Right renal cortex interstitium (tissue), 3 donors: ENCODE data around the gene CENPP. TPM values are rescaled to one million over a fixed set of nuclear protein-coding genes. Genes with fewer than 3 reads are reported as not detected.
A peak's percentile ranks its signal among the peaks of the same experiment; 100 is the strongest.

ENCODE experiments used
- DNase-seq, 3 donors: peaks; one replicate each; pipeline ENCODE4 v3.0.0-alpha.2; 2013; ENCODE audit warnings: low read depth in 3 of 3, low spot score in 2 of 3
- polyA plus RNA-seq, 3 donors: library from polyadenylated mRNA; unstranded; fragments of 120-200 nt; gene quantifications; one replicate each; pipeline ENCODE4 v1.2.1, GENCODE V29; 2013; ENCODE audit not compliant: insufficient read length in 3 of 3

The CENPP gene
- polyA plus RNA-seq, 3 donors, result 5.7 to 7.7 (median 6.3) TPM

DNA sequence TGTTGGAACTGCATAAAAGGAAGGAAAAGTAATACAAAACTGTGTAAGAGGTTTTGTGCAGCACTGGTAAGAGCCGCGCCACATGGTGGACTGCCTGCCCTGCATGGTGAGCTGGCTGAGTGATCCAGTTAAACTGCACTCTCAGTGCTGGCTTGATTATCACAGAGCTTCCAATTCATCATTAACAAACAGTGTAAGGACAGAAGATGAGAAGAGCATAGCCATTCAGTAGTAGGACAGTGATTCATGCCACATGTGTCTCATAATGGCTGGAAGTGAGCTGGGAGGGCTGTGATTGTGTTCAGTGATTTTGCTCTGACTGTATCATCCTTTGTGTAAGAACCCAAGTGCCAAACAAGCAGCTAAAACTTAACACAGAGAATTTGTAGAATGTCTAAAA, 142.5 kb downstream of the CENPP start:
- DNase-seq, result no peak

DNA sequence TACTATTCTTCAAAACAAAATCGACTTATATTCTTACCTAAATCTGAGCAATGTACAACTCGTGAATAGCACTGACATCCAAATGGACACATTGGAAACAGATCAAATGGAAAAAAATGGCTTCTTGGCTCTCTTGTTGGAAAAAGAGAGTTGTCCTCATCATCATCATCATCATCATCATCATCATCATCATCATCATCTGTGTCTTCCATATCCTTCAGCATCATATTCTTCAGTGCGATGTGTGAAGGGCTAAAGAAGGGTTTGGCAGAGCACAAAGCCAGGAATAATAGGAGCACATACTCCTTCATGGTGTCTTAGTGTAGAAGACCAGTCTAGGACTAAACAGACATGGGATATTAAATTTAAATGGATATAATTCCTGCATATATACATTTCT, 148.8 kb downstream of the CENPP start:
- no peak for DNase-seq

DNA sequence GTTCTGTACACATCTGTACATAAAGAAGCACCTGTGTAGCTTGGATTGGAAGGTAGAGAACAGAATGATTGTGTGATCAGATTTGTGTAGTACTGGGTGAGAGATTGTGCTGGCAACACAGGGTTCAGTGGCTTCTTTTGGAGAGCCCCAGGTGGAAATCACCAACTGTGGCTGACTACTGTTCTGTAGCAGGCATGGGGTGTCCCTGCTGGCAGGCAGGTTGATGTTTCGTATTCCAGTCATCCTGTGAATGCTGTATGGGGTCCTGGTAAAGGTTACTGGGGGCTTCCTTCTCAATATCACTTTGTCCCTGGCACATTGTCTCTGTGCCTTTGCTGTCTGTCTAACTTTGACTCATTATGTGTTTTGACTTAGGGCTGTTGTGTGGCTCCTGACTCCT, 151.2 kb downstream of the CENPP start:
- no peak for DNase-seq

DNA sequence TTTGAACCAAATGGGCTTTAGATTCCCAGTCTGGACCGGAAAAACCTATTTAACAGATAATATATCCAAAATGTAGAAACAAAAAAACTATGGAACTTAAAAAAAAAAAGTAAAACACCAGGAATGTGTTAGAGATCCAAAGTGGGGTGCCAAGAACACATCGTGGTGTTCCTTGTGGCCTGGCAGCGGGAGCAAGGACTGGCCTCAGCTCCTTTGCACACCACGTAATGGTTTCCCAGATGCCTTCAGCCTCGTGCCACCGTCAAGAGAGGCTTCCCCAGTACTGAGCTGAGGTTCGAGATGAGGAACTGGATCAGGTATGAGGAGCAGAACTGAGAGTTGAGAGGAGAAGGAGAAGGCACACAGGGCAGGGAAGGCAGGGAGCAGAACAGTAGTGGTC, 153.0 kb downstream of the CENPP start:
- DNase-seq, result no peak

DNA sequence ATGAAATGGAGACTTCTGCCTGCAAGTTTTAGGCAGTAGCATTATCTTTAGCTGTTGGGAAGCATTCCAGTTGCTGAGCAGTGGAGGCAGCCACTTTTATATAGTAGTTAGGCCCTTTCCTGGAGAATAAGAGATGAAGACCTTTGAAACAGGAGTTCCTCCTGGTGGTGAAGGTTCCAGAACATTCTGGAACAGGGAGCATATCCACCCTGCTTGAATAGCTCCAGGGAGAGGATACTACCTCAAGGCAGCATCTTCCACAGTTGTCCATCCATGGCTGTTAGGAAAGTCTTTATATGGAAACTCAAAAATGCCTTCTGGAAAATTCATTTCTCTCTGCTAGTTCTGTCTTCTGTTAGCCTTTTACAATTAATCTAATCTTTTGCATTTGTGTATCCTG, 153.6 kb downstream of the CENPP start:
- no peak for DNase-seq

DNA sequence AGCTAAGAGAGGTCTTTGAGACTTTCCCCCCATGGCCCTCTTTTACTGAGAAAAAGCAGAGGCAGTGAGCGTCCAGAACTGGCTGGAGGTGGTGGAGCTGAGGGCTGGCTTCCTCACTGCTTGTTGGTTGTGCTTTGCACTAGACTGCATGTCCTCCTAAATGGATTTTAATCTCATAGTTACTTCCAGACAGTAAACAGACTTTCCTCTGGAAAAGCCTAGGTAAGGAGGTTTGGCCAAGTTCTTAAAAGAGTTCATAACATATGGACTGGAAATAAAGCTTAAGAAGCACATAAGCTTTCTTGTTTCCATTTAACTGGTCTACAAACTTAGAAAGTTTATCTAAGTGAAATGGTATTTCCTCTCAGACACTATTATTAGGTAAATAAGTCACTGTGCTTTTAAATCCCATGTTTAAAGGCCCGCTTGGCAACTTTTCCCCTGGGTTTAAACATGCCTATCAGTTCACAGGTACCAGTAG, 154.6 kb downstream of the CENPP start:
- DNase-seq, result no peak

DNA sequence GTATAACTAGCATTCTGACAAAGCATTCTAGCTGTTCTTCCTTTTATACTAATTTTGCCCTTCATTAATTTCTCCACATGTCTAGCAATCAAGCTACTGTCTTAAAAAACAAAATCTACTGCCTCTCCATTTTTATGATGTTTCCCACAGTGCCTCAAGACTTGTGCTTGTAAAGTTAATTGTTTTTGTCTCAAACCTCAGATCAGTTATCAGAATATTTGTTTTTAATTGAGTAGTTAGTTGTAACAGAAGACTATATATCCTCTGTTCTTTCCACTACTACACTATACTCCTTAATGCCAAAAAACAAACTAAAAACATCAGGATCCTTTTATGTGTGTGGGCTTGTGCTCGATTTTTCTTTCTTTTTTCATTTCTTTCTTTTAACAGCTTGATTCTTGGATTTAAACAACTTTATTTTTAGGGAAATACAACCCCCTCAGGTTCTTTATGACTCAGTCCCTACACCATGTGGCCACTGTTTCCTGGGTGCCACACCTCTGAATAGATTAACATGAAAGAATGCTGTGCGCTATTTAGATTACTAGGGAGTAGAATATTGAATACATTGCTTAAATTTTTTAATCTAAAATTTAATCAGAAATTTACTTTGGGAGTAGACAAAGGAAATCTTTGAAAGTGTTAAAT, 155.4 kb downstream of the CENPP start:
- no peak for DNase-seq

DNA sequence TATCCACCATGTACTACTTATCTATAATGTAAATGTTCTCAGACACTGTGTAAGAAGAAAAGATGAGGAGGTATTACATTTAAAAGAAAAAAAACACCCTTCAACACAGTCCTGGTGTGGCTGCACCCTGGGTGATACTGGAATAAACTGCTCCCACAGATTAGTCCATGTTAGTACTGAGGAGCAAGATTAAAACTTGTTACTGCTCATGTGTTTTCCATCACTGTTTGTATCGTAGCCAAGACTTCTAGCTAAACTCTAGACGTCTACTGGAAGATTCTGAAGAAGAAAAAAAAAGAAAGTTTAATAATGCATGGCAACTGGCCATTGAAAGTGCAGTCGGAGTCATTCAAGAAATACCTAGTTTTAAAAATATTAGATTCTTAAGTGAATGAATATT, 156.6 kb downstream of the CENPP start, which contains the start of gene ASPN:
ASPN (minus strand) TSS at position 178 of the 400 bp plus-strand sequence.
- peak in 1 of 3 donors; percentile 54 for DNase-seq

DNA sequence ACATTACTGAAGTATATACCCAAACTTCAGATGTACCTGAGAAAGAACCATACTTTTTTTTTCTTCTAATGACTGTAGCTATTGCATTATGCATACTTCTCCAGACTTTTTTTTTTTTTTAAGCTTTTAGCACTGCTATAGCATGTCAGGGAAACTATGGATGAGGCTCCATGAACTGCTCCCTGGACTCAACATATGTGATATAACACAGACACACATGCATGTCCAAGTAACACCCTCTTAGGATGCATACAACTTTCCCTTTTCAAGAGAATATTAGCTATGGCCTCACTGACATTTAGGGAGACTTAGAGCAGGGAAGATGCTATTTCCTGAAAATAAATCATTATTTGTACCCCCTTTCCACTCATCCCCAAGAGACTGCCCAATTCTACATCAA, 157.1 kb downstream of the CENPP start:
- no peak for DNase-seq

DNA sequence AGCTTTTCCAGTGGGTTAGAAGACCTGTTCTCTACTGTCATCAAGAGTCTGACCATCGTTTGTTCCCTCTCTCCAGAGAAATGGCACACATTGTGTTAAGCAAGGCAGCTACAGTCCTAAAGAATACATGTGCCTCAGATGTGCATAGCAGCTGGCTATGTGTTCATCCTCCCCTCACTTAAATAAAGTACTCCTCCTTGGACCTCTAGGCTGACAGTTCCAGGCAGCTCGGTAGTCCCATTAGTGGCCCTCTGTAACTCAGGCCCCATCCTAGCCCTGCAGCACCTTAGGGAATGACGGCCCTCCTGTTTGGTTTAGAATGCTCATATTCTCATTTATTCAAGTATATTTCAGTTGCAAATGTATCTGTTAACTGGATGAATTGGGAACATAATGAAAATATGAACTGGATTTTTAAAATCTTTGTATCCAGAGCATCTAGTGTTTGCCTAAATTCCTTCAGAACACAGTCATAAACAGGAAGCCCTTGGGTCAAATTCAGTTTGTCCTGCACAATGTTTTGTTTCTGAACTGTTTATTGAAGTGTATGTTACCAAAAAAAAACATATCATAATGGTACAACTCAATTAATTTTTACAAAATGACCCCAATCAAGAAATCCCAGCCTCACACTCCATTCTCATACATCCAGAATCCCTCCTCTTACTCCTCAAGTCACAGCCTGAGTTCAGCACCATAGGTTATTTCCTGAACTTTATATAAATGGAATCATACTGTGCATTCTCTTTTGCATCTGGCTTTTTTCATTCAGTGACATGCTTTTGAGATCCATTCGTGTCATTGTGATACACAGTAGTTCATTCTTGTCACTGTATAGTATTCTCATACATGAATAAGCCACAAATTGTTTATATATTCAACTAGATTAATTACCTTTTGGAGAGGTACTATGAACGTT, 158.1 kb downstream of the CENPP start:
- no peak for DNase-seq

DNA sequence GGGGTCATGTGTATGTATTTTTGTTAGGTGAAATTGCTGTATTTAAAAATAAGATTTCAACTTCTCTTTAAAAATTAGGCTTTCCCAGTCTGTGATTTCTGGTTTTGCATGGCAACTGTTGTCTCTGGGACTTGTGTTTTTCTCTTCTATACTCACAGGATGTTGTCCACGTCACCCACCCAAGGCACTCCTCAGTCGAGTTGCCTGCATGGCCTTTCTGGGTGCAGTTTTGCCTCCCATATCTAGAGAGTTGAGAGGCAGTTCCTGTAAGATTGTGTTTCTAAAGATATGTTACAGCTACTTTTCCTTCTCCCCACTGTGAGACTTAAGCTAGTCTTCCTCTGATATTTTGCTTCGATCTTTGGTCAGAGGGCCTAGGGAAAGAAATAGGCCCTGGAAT, 158.8 kb downstream of the CENPP start:
- no peak for DNase-seq

DNA sequence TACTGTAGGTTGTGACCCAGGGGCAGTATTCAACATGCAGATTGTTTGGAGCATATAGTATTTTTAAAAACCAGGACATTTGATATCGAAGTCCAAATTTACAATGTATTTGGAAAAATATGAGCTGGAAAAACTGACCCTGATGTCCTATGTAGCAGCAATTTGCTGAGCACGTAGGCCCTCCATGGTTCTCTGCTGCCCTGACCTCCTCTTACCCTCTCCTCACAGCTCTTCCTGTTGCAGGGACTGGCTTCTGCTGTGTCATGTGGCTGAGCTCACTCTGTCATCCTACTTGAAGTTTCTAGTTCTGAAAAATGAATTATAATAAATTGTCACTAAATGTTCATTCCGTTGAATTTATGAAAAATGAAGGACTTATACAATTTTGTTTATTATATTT, 160.6 kb downstream of the CENPP start:
- DNase-seq, result no peak

DNA sequence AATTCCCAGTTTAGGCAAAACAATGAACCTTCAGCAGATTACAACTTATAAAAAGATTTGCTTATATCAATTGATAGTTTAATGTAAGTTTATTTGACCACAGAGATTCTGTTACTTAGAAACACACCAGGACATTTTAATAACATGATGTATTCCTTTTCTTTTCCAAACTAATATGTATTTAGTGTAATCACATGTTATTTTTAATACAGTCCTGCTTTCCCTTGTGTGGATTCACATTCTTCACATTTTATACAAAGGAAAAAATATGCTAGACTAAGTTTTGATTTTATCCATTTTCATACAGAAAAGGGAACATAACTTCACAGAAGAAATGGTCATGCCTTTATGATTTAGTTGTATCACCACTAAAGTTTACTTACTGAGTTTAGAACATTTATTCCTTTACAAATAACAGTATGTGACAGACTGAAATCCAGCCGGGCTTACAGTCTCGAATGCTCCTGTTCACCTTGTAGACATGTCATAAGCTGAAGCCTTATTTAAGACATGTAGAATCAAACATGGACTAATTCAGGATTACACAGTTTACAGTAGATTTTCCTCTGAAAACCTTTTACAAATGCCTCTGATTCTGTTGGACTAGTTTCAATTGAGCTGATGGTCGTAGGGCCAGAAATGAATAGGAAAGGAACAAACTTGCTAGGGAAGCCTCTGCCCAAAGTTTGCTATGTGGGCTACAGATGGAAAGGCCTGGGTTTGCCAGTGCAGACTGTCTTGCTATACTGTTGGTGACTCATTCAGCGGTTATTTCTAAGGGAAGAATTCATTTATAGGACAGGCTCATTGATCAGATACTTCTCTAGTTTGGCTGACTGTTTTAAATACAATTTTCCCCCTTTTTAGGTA, 163.2 kb downstream of the CENPP start:
- no peak for DNase-seq

DNA sequence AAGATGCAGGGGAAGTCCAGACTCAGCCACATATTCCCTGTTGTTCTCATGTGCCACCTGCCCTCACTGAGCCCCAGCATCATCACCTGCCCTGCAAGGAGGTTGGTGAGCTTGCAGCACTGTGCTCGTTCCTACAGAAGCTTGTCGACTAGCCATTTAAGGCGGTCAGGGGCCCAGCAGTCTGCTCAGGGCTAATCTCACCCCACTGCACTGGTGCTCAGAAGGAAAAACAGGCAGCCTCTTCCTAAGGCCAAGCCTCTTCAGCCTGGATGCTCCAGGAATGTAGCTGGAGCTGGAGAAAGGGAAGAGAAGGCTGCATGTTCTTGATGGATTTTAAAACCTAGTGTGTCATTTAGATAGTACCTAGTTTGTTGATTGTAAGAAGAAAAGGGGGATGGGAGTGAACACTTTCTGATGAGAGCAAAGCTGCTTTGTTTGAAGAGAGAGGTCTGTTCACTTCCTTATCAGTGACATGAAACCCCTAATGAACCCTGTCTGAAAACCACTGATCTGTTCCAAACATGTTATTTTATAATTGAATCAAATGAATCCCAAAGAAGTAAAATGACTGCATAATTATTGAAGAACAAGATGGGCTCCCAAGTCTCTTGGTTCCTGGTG, 167.1 kb downstream of the CENPP start:
- DNase-seq, result no peak

DNA sequence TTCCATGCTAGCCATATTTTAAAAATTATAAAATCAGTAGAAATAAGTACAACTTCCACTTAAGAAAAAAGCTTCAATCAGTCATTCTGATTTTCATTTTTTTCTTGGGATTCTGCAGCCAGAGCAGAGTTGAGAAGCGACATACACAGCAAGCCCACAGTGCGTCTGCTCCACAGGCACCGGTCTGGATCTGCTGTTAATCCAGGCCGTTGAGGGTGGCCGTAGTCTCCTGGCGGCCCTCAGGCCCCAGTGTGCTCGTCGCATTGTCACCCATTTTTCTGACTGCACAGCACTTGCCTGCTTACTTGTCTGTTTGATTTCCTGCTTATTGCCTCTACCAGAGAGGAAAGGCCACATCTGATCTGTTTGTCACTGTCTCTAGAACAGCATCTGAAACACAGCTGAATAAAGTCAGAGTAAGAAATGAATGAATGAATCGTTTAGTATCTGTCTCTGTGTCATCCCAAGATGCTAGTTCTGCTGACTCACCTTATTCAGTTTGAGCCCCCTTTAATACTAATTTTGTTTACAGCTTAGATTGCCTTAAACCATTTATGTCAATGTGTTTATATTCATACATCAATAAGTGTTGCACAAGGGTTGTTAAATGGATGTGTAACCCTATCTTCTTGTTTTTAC, 168.1 kb downstream of the CENPP start:
- no peak for DNase-seq

DNA sequence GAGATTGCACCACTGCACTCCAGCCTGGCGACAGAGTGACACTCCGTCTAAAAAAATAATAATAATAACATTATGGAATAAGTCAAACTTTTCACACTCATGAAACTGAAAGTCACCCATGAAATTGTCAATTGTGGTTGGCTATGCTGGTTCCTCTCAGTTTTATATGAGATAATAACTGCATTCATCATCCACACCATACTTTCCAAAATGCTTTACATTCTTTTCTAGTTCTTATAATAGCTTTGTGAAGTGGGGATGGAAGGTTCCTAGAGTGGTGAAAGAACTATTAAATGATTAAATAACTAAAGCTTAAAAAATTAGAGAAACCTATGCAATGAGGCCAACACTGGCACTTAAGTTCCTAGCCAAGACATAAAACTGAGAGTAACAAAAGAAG, 169.1 kb downstream of the CENPP start:
- no peak for DNase-seq

DNA sequence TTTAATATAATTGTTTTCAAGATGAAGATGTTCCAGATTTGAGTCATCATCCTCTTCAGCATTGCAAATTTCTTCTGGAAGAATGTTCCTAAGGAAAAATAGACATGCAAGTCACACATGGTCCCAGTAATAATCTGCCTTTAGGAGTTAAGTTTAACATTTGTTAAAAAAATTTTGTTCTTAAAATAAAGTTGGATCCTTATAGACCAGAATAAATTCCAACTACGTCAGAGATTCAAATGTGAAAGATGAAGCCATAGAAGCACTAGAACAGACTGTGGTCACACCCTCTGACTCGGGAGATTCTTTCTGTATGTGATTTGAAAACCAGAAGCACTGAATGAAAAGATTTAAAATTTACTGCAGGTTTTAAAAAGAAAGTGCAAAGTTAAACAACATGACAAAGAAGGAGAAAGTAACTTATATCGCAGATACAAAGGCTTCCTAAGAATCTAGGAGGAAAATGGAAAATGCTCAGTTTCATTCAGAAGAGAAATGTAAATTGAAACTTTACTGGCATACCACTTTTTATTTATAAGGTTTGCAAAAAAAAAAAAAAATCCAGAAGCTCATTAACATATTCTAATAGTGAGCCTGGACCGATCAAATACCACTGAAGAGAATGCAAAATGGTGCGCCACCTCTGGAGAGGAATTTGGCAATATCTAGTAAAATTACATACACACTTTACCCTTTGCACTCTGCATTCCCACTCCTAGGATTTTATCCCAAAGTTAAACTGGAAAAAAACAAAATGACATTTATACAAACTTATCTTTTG, 170.8 kb downstream of the CENPP start:
- DNase-seq, result no peak

DNA sequence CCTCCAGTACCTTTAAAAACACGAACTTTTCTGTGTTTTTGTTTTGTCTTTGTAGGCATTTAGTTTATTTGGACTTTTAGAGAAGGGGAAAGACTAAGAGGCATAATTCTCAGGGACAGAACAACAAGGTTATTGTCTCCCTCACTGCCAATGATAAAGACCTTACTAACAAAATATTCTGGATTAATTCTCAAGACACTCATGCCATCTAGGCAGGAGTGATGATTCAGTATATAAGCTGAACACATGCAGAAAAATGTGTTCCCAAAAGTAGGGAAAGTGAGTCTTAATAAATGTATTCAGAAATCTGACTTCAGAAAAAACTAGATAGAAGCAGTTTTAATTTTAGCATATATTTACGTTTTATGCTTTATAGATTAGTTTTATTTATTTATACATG, 173.9 kb downstream of the CENPP start:
- DNase-seq, result no peak

DNA sequence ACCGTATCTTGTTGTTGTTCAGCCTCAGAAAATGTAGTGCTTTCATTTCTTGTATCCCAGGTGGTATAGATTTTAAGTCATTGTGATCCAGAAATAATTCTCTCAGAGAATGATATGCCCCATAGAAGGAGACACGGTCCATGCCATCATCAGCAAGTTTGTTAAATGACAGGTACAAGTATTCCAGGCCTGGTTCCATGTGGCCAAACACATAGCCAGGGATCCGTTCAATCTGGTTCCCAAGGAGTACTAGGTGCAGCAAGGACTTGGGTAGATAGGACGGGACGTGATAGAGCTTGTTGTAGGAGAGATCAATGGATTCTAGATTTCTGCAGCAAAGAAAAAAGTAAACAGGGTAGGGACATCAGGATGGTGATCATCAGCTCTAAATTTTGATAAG, 175.0 kb downstream of the CENPP start:
- no peak for DNase-seq
